Measurements from ENCODE around the gene GPRIN1.
"Not testable (repeated sequence)": the region's sequence is repeated elsewhere in the genome, so short reads cannot be mapped to it uniquely, and the experiment has no call there.

GPRIN1 gene

GRCh38 chr5:176597417-176598389 is 12.3 kb downstream of the GPRIN1 start:
- DNase-seq (ENCODE audit: low read depth), result no peak

DNA sequence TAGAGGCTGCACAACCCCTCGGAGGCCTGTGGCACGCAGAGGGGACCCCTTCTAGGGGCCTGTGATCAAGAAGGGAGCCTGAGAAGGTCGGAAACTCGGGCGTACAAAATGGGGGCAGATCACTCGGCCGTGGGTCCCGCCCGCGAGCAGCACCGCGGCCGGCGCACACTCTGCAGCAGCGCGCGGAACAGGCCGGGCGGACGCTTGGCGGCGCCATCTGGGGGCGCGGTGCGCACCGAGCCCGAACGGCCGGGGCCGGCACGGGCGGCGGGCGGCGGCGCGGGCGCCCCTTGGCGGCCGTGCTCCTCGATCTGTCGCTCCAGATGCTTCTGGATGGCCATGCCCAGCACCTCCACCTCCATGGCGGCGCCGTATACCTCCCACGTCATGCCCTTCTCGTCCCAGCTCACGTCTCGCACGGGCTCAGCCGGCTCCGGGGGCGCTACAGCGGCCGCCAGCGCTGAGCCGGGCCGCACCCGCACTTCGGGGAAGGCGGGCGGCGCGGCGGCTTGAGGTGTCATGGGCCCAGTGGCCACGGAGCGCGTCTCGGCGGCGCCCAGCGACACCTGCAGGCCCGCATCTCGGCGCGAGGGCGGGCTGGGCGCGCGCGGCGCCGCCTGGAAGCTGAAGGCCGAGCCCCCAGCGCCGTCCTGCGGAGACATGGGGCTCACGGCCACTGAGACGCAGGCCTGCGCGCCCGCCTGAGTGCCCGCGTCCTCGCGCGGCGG is 13.1 kb downstream of the GPRIN1 start:
- no peak for DNase-seq (ENCODE audit: low read depth)

- no peak for DNase-seq (ENCODE audit: low read depth)
Measured at GRCh38 chr5:176596069-176596644, 13.8 kb downstream of the GPRIN1 start.

DNA sequence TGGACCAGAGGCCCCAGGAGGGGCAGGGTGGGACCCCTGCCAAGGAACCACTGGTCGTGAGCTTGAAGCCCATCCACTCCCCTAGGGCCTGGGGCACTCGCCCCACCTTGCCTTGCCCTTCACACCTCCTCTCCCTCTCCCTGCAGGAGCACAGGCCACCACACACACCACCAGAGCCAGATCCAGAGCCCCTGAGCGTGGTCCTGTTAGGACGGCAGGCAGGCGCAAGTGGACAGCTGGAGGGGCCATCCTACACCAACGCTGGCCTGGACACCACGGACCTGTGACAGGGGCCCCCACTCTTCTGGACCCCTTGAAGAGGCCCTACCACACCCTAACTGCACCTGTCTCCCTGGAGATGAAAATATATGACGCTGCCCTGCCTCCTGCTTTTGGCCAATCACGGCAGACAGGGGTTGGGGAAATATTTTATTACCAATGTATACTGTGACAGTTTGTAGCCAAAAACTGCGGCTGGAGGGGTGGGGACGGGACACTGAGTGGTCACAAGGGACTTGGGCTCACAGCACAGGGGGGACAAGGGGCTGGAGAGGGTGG is 14.5 kb downstream of the GPRIN1 start:
- DNase-seq (ENCODE audit: low read depth), result no peak

GRCh38 chr5:176594554-176594953 is 15.4 kb downstream of the GPRIN1 start:
- no peak for DNase-seq (ENCODE audit: low read depth)

DNA sequence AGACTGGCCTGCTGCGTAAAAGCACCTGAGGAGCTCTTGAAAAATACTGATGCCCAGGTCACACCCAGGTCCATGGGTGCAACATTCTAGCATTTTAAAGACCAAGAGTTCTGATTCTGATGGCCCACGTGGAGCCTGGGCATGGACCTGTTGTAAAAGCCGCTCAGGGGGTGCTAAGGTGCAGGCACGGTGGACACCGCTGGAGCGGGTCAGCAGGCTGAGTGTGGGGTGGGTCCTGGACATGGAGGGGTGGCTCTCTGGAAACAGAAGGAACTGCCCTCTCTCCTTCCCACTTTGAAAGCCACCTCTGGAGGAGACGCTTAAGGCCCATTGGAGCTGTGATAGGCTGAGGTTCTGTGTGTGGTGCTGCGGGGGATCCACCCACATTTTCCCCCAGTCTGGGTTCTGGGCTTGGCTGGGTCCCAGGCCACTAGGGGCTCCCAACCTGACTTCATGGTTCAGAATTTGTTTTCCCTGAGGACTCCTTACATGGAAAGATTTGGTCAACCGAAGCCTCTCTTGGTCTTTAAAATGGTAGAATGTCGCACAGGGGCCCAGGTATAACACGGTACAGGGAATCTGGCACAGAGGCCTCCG is 16.6 kb downstream of the GPRIN1 start:
- DNase-seq (ENCODE audit: low read depth), result no peak

DNA sequence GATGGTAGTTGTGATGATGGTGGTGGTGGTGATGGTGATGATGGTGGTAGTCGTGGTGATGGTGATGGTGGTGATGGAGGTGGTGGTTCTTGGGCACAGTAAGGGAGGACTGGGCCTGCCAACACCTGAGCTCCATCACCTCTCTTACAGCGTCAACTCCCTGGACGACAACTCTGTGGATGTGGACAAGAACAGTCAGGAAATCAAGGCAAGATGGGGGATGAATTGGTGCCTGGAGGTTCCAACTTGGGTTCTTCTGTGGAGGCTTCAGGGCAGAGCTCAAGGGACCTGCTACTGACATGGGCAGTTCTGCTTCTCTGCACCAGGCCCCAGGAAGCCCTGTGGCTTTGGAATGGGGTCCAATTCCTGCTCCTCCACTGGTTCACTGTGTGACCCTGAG is 17.4 kb downstream of the GPRIN1 start:
- no peak for DNase-seq (ENCODE audit: low read depth)

GRCh38 chr5:176591667-176592066 is 18.3 kb downstream of the GPRIN1 start:
- DNase-seq (ENCODE audit: low read depth), result not testable (repeated sequence)

GRCh38 chr5:176590035-176590717 is 19.8 kb downstream of the GPRIN1 start:
- no peak for DNase-seq (ENCODE audit: low read depth)

DNA sequence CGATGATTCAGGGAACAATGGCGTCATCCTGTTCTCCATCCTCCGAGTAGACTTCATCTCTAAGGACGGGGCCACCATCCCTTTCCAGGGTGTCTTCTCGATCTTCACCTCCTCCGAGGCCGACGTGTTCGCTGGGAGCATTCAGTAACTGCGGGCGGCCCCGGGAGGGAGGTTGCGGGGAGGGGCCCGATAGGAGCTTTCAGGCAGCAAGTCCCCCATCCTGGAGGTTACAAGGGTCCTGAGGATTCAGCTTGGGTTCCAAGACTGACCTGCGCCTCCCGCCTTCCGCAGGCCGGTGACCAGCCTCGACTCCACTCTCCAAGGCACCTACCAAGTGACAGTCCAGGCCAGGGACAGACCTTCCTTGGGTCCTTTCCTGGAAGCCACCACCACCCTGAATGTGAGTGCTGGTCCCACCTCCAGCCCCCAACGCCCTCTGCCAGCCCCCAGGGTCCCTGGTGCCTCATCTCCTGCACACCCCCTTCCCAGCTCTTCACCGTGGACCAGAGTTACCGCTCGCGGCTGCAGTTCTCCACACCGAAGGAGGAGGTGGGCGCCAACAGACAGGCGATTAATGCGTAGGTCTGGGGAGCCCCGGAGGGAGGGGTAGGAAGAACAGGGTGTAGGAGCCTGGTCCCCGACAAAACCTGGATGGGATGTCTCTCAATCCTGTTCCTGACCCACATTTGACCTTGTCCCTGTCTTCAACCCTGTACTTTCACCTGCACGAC is 20.8 kb downstream of the GPRIN1 start:
- DNase-seq (ENCODE audit: low read depth), result no peak

GRCh38 chr5:176588297-176588696 is 21.7 kb downstream of the GPRIN1 start:
- no peak for DNase-seq (ENCODE audit: low read depth)

GRCh38 chr5:176587398-176587797 is 22.6 kb downstream of the GPRIN1 start:
- DNase-seq (ENCODE audit: low read depth), result no peak

DNA sequence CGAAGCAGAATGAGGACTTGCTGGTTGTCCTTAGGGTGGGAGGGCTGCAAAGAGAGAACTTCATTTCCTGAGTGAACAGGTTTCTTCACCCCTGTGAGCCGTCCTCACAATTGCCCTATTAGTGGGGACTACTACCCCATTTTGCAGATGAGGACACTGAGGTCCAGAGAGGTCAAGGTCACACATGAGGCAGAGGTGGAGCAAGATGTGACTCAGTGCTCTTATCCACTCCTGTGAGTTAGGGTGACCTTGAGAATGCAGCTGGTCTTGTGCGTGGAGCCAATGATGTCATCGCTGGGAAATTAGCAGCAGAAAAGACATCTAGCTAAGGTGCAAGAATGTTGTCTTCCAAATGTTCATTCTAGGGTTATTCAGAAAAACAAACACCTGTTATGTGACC is 26.9 kb downstream of the GPRIN1 start:
- DNase-seq (ENCODE audit: low read depth), result no peak

DNA sequence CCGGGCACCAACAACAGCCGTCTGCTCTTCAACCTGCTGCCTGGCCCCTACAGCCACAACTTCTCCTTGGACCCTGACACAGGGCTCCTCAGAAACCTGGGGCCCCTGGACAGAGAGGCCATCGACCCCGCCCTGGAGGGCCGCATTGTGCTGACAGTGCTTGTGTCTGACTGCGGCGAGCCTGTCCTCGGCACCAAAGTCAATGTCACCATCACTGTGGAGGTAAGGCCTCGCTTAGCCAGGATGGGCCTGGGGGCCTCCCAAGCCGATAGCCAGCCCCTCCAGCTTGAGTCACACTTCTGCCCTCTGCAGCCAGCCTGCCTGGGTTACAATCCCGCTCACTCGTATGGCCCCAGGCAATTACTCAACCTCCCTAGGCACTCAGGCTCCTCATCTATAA is 28.6 kb downstream of the GPRIN1 start:
- DNase-seq (ENCODE audit: low read depth), result no peak

- DNase-seq (ENCODE audit: low read depth), result no peak
Measured at GRCh38 chr5:176579323-176579722, 30.6 kb downstream of the GPRIN1 start.

- peak; percentile 47 for DNase-seq (ENCODE audit: low read depth)
Measured at GRCh38 chr5:176578391-176578808, 31.6 kb downstream of the GPRIN1 start.

- DNase-seq (ENCODE audit: low read depth), result no peak
Measured at GRCh38 chr5:176577312-176578176, 32.4 kb downstream of the GPRIN1 start.

GRCh38 chr5:176575488-176576422 is 34.2 kb downstream of the GPRIN1 start:
- DNase-seq (ENCODE audit: low read depth), result no peak

GRCh38 chr5:176575066-176575465 is 34.9 kb downstream of the GPRIN1 start:
- no peak for DNase-seq (ENCODE audit: low read depth)

Data from EH (cell line).